ELR (cell line): Measurements from ENCODE around the gene KIZ.

Experiments used
- DNase-seq: peaks from one replicate; pipeline ENCODE4 v3.0.0-alpha.2; 2015; ENCODE audit warnings: low read depth

The KIZ gene

GRCh38 chr20:21269772-21270171, 143.9 kb downstream of the KIZ start:
- DNase-seq = no peak

DNA sequence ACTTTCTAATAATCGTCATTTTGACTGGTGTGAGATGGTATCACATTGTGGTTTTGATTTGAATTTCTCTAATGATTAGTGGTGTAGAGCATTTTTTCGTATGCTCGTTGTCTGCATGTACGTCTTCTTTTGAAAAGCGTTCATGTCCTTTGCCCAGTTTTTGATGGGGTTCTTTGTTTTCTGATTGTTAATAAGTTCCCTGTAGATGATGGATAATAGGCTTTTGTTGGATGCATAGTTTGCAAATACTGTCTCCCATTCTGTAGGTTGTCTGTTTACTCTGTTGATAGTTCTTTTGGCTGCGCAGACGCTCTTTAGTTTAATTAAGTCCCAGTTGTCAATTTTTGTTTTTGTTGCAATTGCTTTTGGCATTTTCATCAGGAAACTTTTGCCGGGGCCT, 144.9 kb downstream of the KIZ start:
- DNase-seq = no peak

DNA sequence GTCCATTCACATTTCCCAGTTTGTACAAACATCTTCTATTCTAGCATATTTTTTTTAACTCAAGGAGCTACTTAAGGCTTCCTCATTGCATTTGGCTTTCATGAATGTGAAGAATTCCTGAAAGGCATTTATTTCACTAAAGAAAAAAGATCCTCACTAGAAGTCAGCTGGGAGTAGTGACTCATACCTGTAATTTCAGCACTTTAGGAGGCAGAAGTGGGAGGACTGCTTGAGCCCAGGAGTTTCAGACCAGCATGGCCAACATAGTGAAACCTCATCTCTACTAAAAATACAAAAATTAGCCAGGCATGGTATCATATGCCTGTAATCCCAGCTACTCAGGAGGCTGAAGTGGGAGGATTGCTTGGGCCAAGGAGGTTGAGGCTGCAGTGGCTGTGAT, 146.4 kb downstream of the KIZ start:
- peak; percentile 12 for DNase-seq

DNA sequence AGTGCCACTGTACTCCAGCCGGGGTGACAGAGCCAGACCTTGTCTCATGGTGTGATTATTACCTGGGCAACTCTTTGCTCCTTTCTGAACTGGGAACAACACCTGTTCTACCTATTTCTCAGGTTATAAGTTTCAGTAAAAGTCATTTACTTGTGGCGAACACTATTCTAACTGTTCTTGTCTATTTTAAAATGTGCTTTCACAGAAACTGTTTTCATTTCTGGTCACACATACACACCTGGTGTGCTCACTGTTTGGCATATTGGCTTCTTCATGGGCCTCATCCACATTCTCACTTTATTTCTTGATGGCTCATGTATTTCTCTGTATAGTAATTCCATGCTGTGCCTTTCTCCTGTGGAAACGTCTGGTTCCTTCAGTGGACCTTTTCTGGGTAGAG, 146.8 kb downstream of the KIZ start:
- no peak for DNase-seq

DNA sequence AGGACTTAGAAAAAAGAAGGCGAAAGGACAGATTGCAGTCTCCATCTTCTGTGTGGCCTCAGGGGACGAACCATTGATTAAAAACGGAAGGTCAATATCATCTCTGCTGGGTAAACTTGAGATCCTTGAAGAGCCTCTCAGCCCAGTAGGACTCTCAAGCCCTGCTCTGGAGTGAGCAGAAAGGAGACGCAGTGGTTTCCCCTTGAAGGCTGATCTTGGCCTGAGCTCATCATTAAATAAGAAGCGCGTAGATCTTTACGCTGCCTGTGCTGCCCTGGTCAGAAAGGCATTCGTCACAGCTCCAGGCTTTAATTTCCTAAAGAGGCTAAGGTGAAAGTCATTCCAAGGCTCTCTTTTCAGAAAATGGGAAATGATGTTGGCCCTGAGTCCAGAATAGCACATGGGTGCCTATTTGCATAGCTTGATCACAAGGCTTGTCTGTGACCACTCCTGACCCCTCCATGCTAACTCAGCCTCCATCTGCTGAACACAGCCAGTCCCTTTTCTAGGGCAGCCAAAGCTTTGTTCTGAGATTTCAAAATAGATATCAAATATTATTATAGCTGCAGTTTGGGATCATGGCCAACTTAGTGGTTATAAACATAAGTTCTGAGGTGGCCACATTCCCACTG, 148.0 kb downstream of the KIZ start:
- no peak for DNase-seq

GRCh38 chr20:21278829-21279228, 152.9 kb downstream of the KIZ start:
- DNase-seq = no peak

- no peak for DNase-seq
These were observed 154.0 kb downstream of the KIZ start for GRCh38 chr20:21279706-21280521.

- no peak for DNase-seq
These were observed 154.7 kb downstream of the KIZ start for GRCh38 chr20:21280522-21281016.

- DNase-seq = no peak
These were observed 160.9 kb downstream of the KIZ start for GRCh38 chr20:21286775-21287174.

GRCh38 chr20:21288587-21289370, 162.9 kb downstream of the KIZ start:
- no peak for DNase-seq

DNA sequence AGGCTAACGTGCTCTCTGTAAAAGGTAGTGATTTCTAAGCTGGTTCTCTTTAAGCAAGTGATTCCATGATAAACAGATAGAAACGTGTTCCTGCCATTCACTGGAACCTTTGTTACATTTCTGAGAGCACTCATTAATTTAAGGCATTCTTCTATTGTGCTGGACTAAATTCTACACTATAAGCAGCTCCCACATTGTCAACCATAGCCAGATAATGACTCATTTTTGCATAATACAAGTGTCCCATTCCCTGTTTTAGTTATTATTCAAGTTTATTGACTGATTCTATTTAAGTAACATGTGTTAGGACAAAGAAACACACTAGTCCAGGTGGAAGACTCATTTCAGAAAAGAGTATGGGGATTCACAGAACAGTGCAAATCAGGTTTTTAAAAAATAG, 163.8 kb downstream of the KIZ start:
- DNase-seq = peak; percentile 30

GRCh38 chr20:21291026-21291425, 165.1 kb downstream of the KIZ start:
- peak; percentile 92 for DNase-seq

GRCh38 chr20:21294755-21295154, 168.9 kb downstream of the KIZ start:
- no peak for DNase-seq
